ENCODE data around the gene RAB3GAP2.

DNA sequence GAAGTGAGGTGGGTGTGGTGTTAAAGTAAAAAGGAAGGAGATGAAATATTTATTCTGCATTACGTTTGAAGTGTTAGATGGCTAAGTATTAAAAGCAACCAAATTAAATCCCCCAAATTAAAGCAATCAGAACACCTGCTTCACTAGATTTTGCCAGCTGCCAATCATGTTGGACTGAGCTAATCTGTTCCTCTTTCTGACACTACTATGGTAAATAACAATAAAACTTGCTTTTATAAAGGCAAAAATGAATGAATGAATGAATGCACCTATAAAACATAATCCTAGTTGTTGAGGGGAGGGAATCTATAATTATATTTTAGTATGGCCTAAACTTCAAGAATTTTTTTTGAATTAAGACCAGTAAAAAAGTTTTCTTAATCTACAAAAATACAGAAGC lies 51.0 kb downstream of the RAB3GAP2 start:
- TF ChIP-seq, protein P1, sequence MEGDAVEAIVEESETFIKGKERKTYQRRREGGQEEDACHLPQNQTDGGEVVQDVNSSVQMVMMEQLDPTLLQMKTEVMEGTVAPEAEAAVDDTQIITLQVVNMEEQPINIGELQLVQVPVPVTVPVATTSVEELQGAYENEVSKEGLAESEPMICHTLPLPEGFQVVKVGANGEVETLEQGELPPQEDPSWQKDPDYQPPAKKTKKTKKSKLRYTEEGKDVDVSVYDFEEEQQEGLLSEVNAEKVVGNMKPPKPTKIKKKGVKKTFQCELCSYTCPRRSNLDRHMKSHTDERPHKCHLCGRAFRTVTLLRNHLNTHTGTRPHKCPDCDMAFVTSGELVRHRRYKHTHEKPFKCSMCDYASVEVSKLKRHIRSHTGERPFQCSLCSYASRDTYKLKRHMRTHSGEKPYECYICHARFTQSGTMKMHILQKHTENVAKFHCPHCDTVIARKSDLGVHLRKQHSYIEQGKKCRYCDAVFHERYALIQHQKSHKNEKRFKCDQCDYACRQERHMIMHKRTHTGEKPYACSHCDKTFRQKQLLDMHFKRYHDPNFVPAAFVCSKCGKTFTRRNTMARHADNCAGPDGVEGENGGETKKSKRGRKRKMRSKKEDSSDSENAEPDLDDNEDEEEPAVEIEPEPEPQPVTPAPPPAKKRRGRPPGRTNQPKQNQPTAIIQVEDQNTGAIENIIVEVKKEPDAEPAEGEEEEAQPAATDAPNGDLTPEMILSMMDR (IDR thresholded peaks at IDR 0.05 in 4 of 5, conservative IDR thresholded peaks at IDR 0.05 in 1 of 5): no peak
- no peak for TF ChIP-seq POLR2A (IDR thresholded peaks at IDR 0.05)
